Loucy (cell line): Measurements from ENCODE around the gene OSBPL9.

Experiments used
- H2AFZ ChIP-seq: fragments of 200-600 bp; sonication (generic); 2 replicates; pipeline ENCODE4 v1.6.0; 2016; ENCODE audit warnings: antibody characterized with exemption, mild to moderate bottlenecking, low read length, moderate library complexity
- H3F3A ChIP-seq: fragments of 200-600 bp; 2 replicates; pipeline ENCODE4 v1.6.0; 2016; ENCODE audit warnings: antibody characterized with exemption, low read depth, mild to moderate bottlenecking
- H3K27me3 ChIP-seq: fragments of 200-600 bp; sonication (generic); 2 replicates; pipeline ENCODE4 v1.6.1; 2014; ENCODE audit warnings: low read length, mild to moderate bottlenecking; ENCODE audit not compliant: insufficient read depth, poor library complexity, severe bottlenecking
- H3K36me3 ChIP-seq: fragments of 200-600 bp; sonication (generic); 2 replicates; pipeline ENCODE4 v1.6.1; 2016; ENCODE audit warnings: low read length; ENCODE audit not compliant: insufficient read depth
- H3K4me1 ChIP-seq: fragments of 200-600 bp; sonication (generic); 2 replicates; pipeline ENCODE4 v1.5.1; 2014; ENCODE audit warnings: low read length, mild to moderate bottlenecking; ENCODE audit not compliant: insufficient read depth, poor library complexity, severe bottlenecking
- H3K4me2 ChIP-seq: fragments of 200-600 bp; sonication (generic); 2 replicates; pipeline ENCODE4 v1.6.0; 2014; ENCODE audit warnings: antibody characterized with exemption, low read length, low read depth, mild to moderate bottlenecking; ENCODE audit not compliant: poor library complexity, severe bottlenecking
- H3K4me3 ChIP-seq: fragments of 200-600 bp; sonication (generic); 2 replicates; pipeline ENCODE4 v1.5.1; 2014; ENCODE audit warnings: low read length, mild to moderate bottlenecking, mixed read lengths; ENCODE audit not compliant: poor library complexity, severe bottlenecking
- H3K79me2 ChIP-seq: fragments of 200-600 bp; sonication (generic); 2 replicates; pipeline ENCODE4 v1.6.1; 2014; ENCODE audit warnings: low read length; ENCODE audit not compliant: insufficient read depth
- H3K9ac ChIP-seq: fragments of 200-600 bp; sonication (generic); 2 replicates; pipeline ENCODE4 v1.6.0; 2014; ENCODE audit warnings: mild to moderate bottlenecking, low read depth, low read length, moderate library complexity; ENCODE audit not compliant: poor library complexity, severe bottlenecking
- H3K9me2 ChIP-seq: fragments of 200-600 bp; sonication (generic); replicated peaks from 2 replicates; pipeline ENCODE4 v1.6.1; 2016; ENCODE audit warnings: low read depth, low read length, mixed read lengths
- H3K9me3 ChIP-seq: fragments of 200-600 bp; sonication (generic); 2 replicates; pipeline ENCODE4 v1.6.1; 2014; ENCODE audit warnings: mild to moderate bottlenecking, antibody characterized with exemption, low read length, low read depth; ENCODE audit not compliant: insufficient read depth
- H4K20me1 ChIP-seq: fragments of 200-600 bp; sonication (generic); 2 replicates; pipeline ENCODE4 v1.6.0; 2014; ENCODE audit warnings: antibody characterized with exemption, low read length, mild to moderate bottlenecking; ENCODE audit not compliant: insufficient read depth, poor library complexity, severe bottlenecking
- EZH2phosphoT487 ChIP-seq: fragments of 200-600 bp; IDR thresholded peaks from 2 replicates; pipeline ENCODE4 v1.6.1; 2018; ENCODE audit warnings: antibody characterized with exemption, mild to moderate bottlenecking, moderate library complexity, borderline replicate concordance
- TF ChIP-seq, protein P1 (sequence below): fragments of 200-600 bp; sonication (generic); conservative IDR thresholded peaks from 2 replicates; pipeline ENCODE4 v1.5.1; 2014; ENCODE audit warnings: mild to moderate bottlenecking, antibody characterized with exemption, low read length

Gene OSBPL9

GRCh38 chr1:51705035-51705434, 88.1 kb downstream of the OSBPL9 start:
- Histone ChIP-seq H3K79me2 (peaks cover 52% of the 10 kb centered on the region), H3K4me1 (no peaks in the 10 kb centered on the region), H4K20me1 (no peaks in the 10 kb centered on the region), H3K36me3 (no peaks in the 10 kb centered on the region), H3K4me2 (no peak overlapping the region), H3K27me3 (no peaks in the 10 kb centered on the region), H3K4me3 (no peak overlapping the region), H3K9me2 (no peaks in the 10 kb centered on the region), H3K9me3 (no peaks in the 10 kb centered on the region), H2AFZ (no peak overlapping the region), H3F3A (no peaks in the 10 kb centered on the region), H3K9ac (no peak overlapping the region)
- TF ChIP-seq, protein P1, sequence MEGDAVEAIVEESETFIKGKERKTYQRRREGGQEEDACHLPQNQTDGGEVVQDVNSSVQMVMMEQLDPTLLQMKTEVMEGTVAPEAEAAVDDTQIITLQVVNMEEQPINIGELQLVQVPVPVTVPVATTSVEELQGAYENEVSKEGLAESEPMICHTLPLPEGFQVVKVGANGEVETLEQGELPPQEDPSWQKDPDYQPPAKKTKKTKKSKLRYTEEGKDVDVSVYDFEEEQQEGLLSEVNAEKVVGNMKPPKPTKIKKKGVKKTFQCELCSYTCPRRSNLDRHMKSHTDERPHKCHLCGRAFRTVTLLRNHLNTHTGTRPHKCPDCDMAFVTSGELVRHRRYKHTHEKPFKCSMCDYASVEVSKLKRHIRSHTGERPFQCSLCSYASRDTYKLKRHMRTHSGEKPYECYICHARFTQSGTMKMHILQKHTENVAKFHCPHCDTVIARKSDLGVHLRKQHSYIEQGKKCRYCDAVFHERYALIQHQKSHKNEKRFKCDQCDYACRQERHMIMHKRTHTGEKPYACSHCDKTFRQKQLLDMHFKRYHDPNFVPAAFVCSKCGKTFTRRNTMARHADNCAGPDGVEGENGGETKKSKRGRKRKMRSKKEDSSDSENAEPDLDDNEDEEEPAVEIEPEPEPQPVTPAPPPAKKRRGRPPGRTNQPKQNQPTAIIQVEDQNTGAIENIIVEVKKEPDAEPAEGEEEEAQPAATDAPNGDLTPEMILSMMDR: no peak
- no peak for TF ChIP-seq EZH2phosphoT487

- H3K27me3 ChIP-seq: no peaks in the 10 kb centered on the region
- H3F3A ChIP-seq: no peaks in the 10 kb centered on the region
- peaks cover 42% of the 10 kb centered on the region for H3K79me2 ChIP-seq
- no peak for TF ChIP-seq EZH2phosphoT487
- TF ChIP-seq, protein P1: no peak
- H3K9ac ChIP-seq: no peak overlapping the region
- no peak overlapping the region for H2AFZ ChIP-seq
- H3K4me1 ChIP-seq: no peaks in the 10 kb centered on the region
- no peaks in the 10 kb centered on the region for H4K20me1 ChIP-seq
- no peak overlapping the region for H3K4me3 ChIP-seq
- H3K9me2 ChIP-seq: no peaks in the 10 kb centered on the region
- H3K36me3 ChIP-seq: no peaks in the 10 kb centered on the region
- H3K4me2 ChIP-seq: no peak overlapping the region
- H3K9me3 ChIP-seq: no peaks in the 10 kb centered on the region
Measured at GRCh38 chr1:51708911-51709760, 92.2 kb downstream of the OSBPL9 start.

GRCh38 chr1:51709951-51710350, 93.1 kb downstream of the OSBPL9 start:
- TF ChIP-seq, protein P1: no peak
- TF ChIP-seq EZH2phosphoT487: no peak
- no peak overlapping the region for H3K4me3 ChIP-seq
- no peak overlapping the region for H3K9ac ChIP-seq
- no peaks in the 10 kb centered on the region for H3K9me3 ChIP-seq
- H3K27me3 ChIP-seq: no peaks in the 10 kb centered on the region
- H2AFZ ChIP-seq: no peak overlapping the region
- H4K20me1 ChIP-seq: no peaks in the 10 kb centered on the region
- H3K4me1 ChIP-seq: no peaks in the 10 kb centered on the region
- H3K4me2 ChIP-seq: no peak overlapping the region
- peaks cover 4% of the 10 kb centered on the region; the same call in 1 of the 2 replicates for H3K36me3 ChIP-seq
- H3K9me2 ChIP-seq: no peaks in the 10 kb centered on the region
- H3K79me2 ChIP-seq: peaks cover 36% of the 10 kb centered on the region
- no peaks in the 10 kb centered on the region for H3F3A ChIP-seq
